NCI-H146 (cell line): ENCODE measurements around the gene RNLS.
A peak's percentile ranks its signal among the peaks of the same experiment; 100 is the strongest.
"Not testable (repeated sequence)": the region's sequence is repeated elsewhere in the genome, so short reads cannot be mapped to it uniquely, and the experiment has no call there.

Experiments used
- DNase-seq: peaks from one replicate; lab custom pipeline; 2025; lab: John Stamatoyannopoulos, UW

Gene RNLS

GRCh38 chr10:88522715-88523114 lies 60.4 kb downstream of the RNLS start:
- DNase-seq = peak; percentile 5

- no peak for DNase-seq
Observed at GRCh38 chr10:88521791-88522190, 61.3 kb downstream of the RNLS start.

GRCh38 chr10:88515235-88515634 lies 67.9 kb downstream of the RNLS start:
- no peak for DNase-seq

- DNase-seq = no peak
Observed at GRCh38 chr10:88512599-88512998, 70.5 kb downstream of the RNLS start.

GRCh38 chr10:88508796-88509195 lies 74.3 kb downstream of the RNLS start:
- DNase-seq = no peak

GRCh38 chr10:88507826-88508453 lies 75.2 kb downstream of the RNLS start:
- no peak for DNase-seq

- no peak for DNase-seq
Observed at GRCh38 chr10:88507404-88507803, 75.7 kb downstream of the RNLS start.

- no peak for DNase-seq
Observed at GRCh38 chr10:88505680-88506215, 77.4 kb downstream of the RNLS start.

- DNase-seq = no peak
Observed at GRCh38 chr10:88505265-88505664, 77.9 kb downstream of the RNLS start.

GRCh38 chr10:88500656-88501055 lies 82.5 kb downstream of the RNLS start:
- no peak for DNase-seq

- DNase-seq = no peak
Observed at GRCh38 chr10:88499569-88500470, 83.3 kb downstream of the RNLS start.

- DNase-seq = no peak
Observed at GRCh38 chr10:88497913-88498312, 85.2 kb downstream of the RNLS start.

GRCh38 chr10:88494537-88494936 lies 88.6 kb downstream of the RNLS start:
- DNase-seq = no peak

- DNase-seq = no peak
Observed at GRCh38 chr10:88493691-88494483, 89.2 kb downstream of the RNLS start.

- no peak for DNase-seq
Observed at GRCh38 chr10:88491314-88491713, 91.8 kb downstream of the RNLS start.

GRCh38 chr10:88490231-88490980 lies 92.7 kb downstream of the RNLS start:
- DNase-seq = no peak

- DNase-seq = peak; percentile 46
Observed at GRCh38 chr10:88489107-88489506, 94.0 kb downstream of the RNLS start.

GRCh38 chr10:88486816-88487215 lies 96.3 kb downstream of the RNLS start:
- not testable (repeated sequence) for DNase-seq

GRCh38 chr10:88482220-88482619 lies 100.9 kb downstream of the RNLS start:
- no peak for DNase-seq

- no peak for DNase-seq
Observed at GRCh38 chr10:88478256-88478655, 104.9 kb downstream of the RNLS start.

GRCh38 chr10:88477343-88478085 lies 105.6 kb downstream of the RNLS start:
- no peak for DNase-seq
